MM.1S (cell line): ENCODE measurements around the gene ABCB10.

Experiments
- EZH2 ChIP-seq: fragments of 300-600 bp; sonication (generic); optimal IDR thresholded peaks from 2 replicates; pipeline ENCODE3; 2017; ENCODE audit warnings: low read depth, mild to moderate bottlenecking, antibody characterized with exemption, low read length, mixed read lengths
- TF ChIP-seq, protein P1 (sequence below): fragments of 300-600 bp; sonication (generic); IDR thresholded peaks from 2 replicates; pipeline ENCODE4 v1.5.1; 2016; ENCODE audit warnings: antibody characterized with exemption, low read length, mixed read lengths

DNA sequence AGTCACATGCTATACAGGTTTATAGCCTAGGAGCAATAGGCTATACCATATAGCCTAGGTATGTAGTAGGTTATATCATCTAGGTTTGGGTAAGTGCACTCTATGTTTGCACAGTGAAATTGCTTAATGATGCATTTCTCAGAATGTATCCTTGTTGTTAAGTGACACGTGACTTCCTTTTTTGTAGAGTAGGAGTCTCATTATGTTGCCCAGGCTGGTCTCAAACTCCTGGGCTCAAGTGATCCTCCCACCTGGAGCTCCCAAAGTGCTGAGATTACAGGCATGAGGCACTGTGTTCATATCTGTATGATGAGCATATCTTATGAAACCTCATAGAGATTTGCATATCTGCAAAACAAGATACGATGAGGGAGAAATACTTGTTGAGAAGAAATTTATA, 13.8 kb upstream of the ABCB10 start:
- TF ChIP-seq, protein P1, sequence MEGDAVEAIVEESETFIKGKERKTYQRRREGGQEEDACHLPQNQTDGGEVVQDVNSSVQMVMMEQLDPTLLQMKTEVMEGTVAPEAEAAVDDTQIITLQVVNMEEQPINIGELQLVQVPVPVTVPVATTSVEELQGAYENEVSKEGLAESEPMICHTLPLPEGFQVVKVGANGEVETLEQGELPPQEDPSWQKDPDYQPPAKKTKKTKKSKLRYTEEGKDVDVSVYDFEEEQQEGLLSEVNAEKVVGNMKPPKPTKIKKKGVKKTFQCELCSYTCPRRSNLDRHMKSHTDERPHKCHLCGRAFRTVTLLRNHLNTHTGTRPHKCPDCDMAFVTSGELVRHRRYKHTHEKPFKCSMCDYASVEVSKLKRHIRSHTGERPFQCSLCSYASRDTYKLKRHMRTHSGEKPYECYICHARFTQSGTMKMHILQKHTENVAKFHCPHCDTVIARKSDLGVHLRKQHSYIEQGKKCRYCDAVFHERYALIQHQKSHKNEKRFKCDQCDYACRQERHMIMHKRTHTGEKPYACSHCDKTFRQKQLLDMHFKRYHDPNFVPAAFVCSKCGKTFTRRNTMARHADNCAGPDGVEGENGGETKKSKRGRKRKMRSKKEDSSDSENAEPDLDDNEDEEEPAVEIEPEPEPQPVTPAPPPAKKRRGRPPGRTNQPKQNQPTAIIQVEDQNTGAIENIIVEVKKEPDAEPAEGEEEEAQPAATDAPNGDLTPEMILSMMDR, result no peak
- TF ChIP-seq EZH2, result no peak
